Activated CD8-positive, alpha-beta T cell treated with anti-CD3 and anti-CD28 coated beads, Interleukin-2, amount 10 ng/mL, durations not matched to agents 7 days and 5 days (primary cell): Measurements from ENCODE around the gene CSE1L. TPM values are rescaled to one million over a fixed set of nuclear protein-coding genes. Genes with fewer than 3 reads are reported as not detected.
"Not testable (repeated sequence)": the region's sequence is repeated elsewhere in the genome, so short reads cannot be mapped to it uniquely, and the experiment has no call there.

ENCODE experiments used
- ATAC-seq: fragments of 150-1000 bp; cut with Tn5 transposase; one replicate; pipeline ENCODE4 v1.10.0; 2021; ENCODE audit warnings: moderate library complexity
- CTCF ChIA-PET: fragments of 350-600 bp; sonication (Branson Sonifier 250); formaldehyde crosslinking; loops from one replicate; lab custom pipeline; 2021; ENCODE audit warnings: antibody characterized with exemption; lab: Charles Lee
- POLR2A ChIA-PET: fragments of 350-600 bp; sonication (Branson Sonifier 250); formaldehyde crosslinking; loops from one replicate; lab custom pipeline; 2021; ENCODE audit warnings: antibody characterized with exemption; lab: Charles Lee
- DNase-seq: peaks from one replicate; pipeline ENCODE4 v3.0.0-alpha.2; 2020
- H3K27ac Mint-ChIP-seq: one replicate; pipeline ENCODE4 v1.8.0; 2021; ENCODE audit warnings: mild to moderate bottlenecking, mixed read lengths
- H3K27me3 Mint-ChIP-seq: one replicate; pipeline ENCODE4 v1.8.0; 2021; ENCODE audit warnings: low read depth, mixed read lengths
- H3K36me3 Mint-ChIP-seq: one replicate; pipeline ENCODE4 v1.8.0; 2021; ENCODE audit warnings: low read depth, mixed read lengths
- H3K4me1 Mint-ChIP-seq: one replicate; pipeline ENCODE4 v1.8.0; 2021; ENCODE audit warnings: low read depth, mixed read lengths
- H3K4me3 Mint-ChIP-seq: one replicate; pipeline ENCODE4 v1.8.0; 2021; ENCODE audit warnings: mild to moderate bottlenecking, mixed read lengths
- H3K9me3 Mint-ChIP-seq: one replicate; pipeline ENCODE4 v1.8.0; 2022; ENCODE audit warnings: mixed read lengths; ENCODE audit not compliant: insufficient read depth
- total RNA-seq, 2 experiments: library from RNA; stranded (reverse); gene quantifications; one replicate each; pipeline ENCODE4 v1.2.3, GENCODE V29; 2021

CSE1L gene, protein sequence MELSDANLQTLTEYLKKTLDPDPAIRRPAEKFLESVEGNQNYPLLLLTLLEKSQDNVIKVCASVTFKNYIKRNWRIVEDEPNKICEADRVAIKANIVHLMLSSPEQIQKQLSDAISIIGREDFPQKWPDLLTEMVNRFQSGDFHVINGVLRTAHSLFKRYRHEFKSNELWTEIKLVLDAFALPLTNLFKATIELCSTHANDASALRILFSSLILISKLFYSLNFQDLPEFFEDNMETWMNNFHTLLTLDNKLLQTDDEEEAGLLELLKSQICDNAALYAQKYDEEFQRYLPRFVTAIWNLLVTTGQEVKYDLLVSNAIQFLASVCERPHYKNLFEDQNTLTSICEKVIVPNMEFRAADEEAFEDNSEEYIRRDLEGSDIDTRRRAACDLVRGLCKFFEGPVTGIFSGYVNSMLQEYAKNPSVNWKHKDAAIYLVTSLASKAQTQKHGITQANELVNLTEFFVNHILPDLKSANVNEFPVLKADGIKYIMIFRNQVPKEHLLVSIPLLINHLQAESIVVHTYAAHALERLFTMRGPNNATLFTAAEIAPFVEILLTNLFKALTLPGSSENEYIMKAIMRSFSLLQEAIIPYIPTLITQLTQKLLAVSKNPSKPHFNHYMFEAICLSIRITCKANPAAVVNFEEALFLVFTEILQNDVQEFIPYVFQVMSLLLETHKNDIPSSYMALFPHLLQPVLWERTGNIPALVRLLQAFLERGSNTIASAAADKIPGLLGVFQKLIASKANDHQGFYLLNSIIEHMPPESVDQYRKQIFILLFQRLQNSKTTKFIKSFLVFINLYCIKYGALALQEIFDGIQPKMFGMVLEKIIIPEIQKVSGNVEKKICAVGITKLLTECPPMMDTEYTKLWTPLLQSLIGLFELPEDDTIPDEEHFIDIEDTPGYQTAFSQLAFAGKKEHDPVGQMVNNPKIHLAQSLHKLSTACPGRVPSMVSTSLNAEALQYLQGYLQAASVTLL
- 100 to 1,000 TPM in 1 of 2 experiments, 10 to 100 TPM in 1; 98.0 to 102 TPM for total RNA-seq

DNA sequence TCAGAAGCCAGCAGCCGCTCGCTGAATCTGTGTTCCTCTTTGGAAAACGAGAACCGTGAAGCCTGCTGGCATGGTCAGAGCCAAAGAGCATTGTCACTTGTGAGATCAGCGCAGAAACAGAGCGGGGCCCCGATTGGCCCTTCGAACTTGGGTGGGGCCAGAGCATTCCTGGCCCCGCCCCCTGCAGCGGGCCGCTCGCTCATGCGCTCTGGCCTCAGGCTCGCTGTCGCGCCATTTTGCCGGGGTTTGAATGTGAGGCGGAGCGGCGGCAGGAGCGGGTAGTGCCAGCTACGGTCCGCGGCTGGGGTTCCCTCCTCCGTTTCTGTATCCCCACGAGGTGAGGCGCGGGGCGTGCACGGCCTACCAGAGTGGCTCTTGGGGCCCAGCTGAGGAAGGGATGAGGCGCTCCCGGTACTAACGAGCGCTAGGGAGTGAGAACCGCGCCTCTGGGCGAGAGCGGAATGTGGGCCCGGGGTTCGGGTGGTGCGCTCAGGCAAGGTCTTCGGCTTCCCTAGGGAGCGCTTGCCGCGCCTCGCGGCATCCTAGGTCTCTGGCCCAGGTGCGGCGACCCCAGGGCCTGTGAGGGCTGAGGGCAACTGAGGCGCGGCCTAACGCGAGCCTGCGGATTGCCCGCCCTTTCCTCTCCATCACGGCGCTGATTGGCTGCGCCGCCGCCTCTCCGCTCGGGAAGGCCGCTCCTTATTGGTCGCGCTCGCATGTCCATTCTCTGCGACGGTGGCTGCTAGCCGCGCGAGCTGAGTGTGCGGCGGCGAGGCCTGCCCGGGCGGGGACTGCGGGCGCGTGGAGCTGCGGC lies at the start of gene CSE1L:
TSS of gene CSE1L (plus strand) at position 226 of the 814 bp plus-strand sequence. CDS start 12,152 bp downstream, outside the sequence.
- ChIA-PET CTCF (interaction anchor here (0.7 to 2.3 kb wide), 6 partner anchors 9 to 171 kb away, joined by 4 to 16 read pairs (median 6); no protein-coding TSS in a partner anchor), POLR2A (interaction anchor here (0.7 to 3.0 kb wide), 20 partner anchors 9 to 256 kb away, joined by 3 to 17 read pairs (median 4); partner anchors contain the start of genes ARFGEF2, DDX27, STAU1 and ZNFX1)
- Mint-ChIP-seq H3K27me3 (no peaks in the 10 kb centered on the region), H3K36me3 (peaks cover 32% of the 10 kb centered on the region), H3K27ac (peak within 1 kb of the TSS; percentile 100), H3K9me3 (no peaks in the 10 kb centered on the region), H3K4me1 (peaks cover 38% of the 10 kb centered on the region), H3K4me3 (peak within 1 kb of the TSS; percentile 99)
- DNase-seq (peak; percentile 96), ATAC-seq (peak; percentile 92)

DNA sequence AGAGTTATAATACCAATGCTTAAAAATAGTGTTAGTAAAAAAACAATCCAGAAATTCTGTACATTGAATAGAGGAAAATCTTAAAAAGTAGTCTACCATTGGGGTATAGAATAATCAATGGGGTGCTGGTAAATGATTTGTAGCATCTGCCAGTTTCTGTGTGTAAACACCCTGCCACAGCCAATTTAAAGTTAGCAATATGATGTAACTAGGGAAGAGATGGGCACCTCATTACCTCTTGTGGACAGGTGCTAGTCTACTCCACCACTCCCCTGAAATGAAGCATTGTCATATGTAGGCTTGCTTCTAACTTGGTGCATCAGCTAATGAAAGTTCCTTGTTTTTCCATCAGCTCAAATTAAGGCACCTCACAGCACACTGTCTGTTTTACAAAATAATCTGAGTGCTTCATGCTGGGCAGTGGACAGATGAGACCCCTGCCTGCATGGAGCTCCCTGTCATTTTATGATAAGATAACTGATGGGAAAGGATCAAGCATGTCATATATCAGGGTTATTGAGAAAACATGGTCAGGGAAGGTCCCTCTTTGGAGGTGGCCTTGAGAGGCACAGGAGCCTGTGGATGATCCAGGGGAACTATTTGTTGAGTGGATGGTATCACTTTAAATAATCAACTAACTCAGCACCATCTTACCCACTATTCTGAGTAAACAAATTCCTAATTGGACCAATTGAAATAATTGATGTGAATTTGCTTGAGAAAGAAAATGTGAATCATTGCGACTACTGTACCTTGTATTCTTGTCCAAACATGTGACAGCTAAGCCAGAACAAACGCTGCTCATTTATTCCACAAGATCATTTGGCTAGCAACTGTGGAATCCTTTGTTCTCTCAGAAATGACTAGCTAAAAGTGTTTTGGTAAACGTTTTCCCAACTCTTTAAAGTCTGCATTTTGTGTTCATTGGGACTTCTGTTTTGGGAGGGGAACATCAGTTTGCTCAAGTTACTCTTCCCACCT lies 45.9 kb upstream of the CSE1L start:
- H3K4me1 Mint-ChIP-seq = no peaks in the 10 kb centered on the region
- H3K27ac Mint-ChIP-seq = no peak overlapping the region
- no peak overlapping the region for H3K4me3 Mint-ChIP-seq
- H3K27me3 Mint-ChIP-seq = no peaks in the 10 kb centered on the region
- no peak for ATAC-seq
- POLR2A ChIA-PET = no interaction called here
- H3K36me3 Mint-ChIP-seq = peaks cover 28% of the 10 kb centered on the region
- CTCF ChIA-PET = no interaction called here
- no peaks in the 10 kb centered on the region for H3K9me3 Mint-ChIP-seq
- DNase-seq = no peak

DNA sequence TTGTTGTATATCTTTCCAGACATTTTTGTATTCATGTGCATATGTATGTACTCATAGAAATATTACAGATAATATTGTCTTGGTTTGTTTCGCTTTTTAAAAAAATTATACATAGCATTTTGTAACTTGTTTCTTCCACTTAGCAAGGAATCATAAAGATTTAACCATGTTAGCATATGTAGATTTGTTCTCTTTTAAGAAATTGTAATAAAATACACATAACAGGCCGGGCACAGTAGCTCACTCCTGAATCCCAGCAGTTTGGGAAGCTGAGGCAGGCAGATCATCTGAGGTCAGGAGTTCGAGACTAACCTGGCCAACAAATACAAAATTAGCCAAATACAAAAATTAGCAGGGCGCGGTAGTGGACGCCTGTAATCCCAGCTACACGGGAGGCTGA lies 44.4 kb upstream of the CSE1L start:
- H3K4me1 Mint-ChIP-seq = no peaks in the 10 kb centered on the region
- ChIA-PET POLR2A (no interaction called here), CTCF (interaction anchor here (1.6 kb wide), 1 partner anchor 14 kb away, joined by 4 read pairs; no protein-coding TSS in a partner anchor)
- H3K9me3 Mint-ChIP-seq = no peaks in the 10 kb centered on the region
- H3K27me3 Mint-ChIP-seq = no peaks in the 10 kb centered on the region
- peaks cover 28% of the 10 kb centered on the region for H3K36me3 Mint-ChIP-seq
- no peak for ATAC-seq
- H3K4me3 Mint-ChIP-seq = no peak overlapping the region
- H3K27ac Mint-ChIP-seq = no peak overlapping the region
- DNase-seq = no peak

DNA sequence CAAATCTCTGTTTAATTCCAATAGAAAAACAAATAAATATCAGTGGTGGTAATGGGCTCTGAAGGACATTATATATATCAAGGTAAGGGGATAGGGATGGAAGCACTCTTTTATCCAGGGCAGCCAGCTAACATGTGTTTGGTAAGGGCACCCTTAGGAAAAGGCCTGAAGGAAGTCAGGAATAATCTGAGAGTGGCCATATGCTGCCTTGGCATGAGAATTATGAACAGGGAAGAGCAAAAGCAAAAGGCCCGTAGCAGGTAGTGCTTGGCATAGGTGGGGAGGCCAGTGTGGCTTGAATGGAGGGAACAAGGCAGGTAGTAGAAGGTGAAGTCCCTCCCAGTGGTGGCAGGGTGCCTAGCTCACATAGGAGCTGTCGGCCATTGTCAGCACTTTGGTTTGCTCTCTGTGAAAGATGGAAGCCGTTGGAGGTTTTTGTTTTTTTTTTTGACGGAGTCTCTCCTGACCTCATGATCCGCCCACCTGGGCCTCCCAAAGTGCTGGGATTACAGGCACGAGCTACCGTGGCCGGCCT lies 39.6 kb upstream of the CSE1L start:
- H3K27ac Mint-ChIP-seq = no peak overlapping the region
- no peaks in the 10 kb centered on the region for H3K9me3 Mint-ChIP-seq
- ChIA-PET POLR2A (no interaction called here), CTCF (no interaction called here)
- no peaks in the 10 kb centered on the region for H3K4me1 Mint-ChIP-seq
- DNase-seq (no peak), ATAC-seq (no peak)
- H3K27me3 Mint-ChIP-seq = no peaks in the 10 kb centered on the region
- peaks cover 20% of the 10 kb centered on the region for H3K36me3 Mint-ChIP-seq
- no peak overlapping the region for H3K4me3 Mint-ChIP-seq

DNA sequence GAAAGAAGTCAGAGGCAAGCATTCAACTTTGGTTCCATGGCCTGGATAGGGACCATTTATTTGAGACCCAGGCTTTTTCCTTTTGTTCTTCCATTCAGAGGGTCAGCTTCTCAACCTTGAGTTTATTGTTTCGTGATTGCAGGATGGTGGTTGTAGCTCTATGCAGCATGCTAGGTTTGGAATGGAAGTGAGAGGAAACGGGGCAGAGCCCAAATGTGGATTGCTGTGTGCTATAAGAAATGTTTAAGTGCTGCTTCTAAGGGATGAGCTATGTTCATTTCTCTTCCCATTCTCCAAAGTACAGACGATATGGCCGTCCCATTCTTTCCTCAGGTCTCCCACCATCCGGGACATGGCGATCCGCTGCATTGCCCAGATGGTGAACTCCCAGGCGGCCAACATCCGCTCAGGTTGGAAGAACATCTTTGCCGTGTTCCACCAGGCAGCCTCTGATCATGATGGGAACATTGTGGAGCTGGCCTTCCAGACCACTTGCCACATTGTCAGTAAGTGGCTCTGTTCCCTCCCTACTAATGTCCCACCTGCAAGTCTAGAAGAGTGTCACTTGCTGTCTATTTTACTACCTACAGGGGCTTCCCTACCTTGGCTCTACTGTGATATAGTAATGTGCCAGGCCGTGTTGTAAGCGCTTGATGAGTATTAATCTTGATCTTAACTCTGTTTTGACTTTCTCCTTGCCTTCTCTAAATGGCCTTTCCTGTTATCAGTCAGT lies 36.0 kb upstream of the CSE1L start:
- CTCF ChIA-PET = no interaction called here
- no peaks in the 10 kb centered on the region for H3K4me1 Mint-ChIP-seq
- no peaks in the 10 kb centered on the region for H3K9me3 Mint-ChIP-seq
- H3K27ac Mint-ChIP-seq = no peak overlapping the region
- POLR2A ChIA-PET = interaction anchor here (0.8 kb wide), 1 partner anchor 43 kb away, joined by 3 read pairs; no protein-coding TSS in a partner anchor
- H3K36me3 Mint-ChIP-seq = peaks cover 28% of the 10 kb centered on the region
- H3K27me3 Mint-ChIP-seq = no peaks in the 10 kb centered on the region
- ATAC-seq (no peak), DNase-seq (no peak)
- no peak overlapping the region for H3K4me3 Mint-ChIP-seq

DNA sequence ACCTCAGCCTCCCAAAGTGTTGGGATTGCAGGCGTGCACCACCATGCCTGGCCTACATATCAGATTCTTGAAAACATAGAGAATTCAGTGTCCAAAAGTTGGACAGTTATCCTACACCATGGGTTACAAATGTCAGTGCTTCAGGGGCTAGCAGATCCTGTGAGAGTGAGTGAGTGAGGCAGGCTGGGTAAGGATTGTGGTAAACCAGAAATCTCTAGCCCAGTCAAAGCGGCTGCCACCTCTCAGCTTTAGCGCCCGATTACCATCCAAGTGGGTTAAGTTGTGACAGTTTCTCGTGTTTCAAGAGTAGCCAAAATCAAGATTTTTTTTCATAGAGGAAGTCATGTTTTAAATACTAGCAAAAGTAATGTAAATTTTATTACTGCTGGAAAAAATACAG lies 21.9 kb upstream of the CSE1L start:
- no peak overlapping the region for H3K4me3 Mint-ChIP-seq
- POLR2A ChIA-PET = interaction anchor here (1.2 kb wide), 1 partner anchor 22 kb away, joined by 3 read pairs; the partner anchor contains the start of gene CSE1L
- no peak for DNase-seq
- no peaks in the 10 kb centered on the region for H3K4me1 Mint-ChIP-seq
- peaks cover 31% of the 10 kb centered on the region for H3K36me3 Mint-ChIP-seq
- H3K27ac Mint-ChIP-seq = no peak overlapping the region
- H3K27me3 Mint-ChIP-seq = no peaks in the 10 kb centered on the region
- CTCF ChIA-PET = no interaction called here
- no peaks in the 10 kb centered on the region for H3K9me3 Mint-ChIP-seq
- ATAC-seq = no peak

DNA sequence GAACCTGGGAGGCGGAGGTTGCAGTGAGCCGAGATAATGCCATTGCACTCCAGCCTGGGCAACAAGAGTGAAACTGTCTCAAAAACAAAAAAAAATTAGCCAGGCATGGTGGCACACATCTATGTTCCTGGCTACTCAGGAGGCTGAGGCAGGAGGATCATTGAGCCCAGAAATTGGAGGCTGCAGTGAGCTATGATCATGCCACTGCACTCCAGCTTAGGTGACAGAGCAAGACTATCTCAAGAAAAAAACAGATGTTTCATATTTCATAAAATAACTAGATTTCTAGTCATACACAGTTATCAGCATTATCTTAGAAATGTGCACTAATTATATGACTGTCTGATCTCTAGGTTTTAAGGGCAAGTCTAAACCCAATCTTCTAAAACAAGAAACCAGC lies 17.9 kb upstream of the CSE1L start:
- peaks cover 27% of the 10 kb centered on the region for H3K36me3 Mint-ChIP-seq
- H3K27ac Mint-ChIP-seq, ATAC-seq, H3K4me3 Mint-ChIP-seq, H3K27me3 Mint-ChIP-seq, DNase-seq, POLR2A ChIA-PET, H3K9me3 Mint-ChIP-seq, H3K4me1 Mint-ChIP-seq: not testable (repeated sequence)
- CTCF ChIA-PET = interaction anchor here (0.7 to 2.0 kb wide), 5 partner anchors 13 to 189 kb away, joined by 3 to 9 read pairs (median 4); partner anchors contain the start of gene CSE1L

DNA sequence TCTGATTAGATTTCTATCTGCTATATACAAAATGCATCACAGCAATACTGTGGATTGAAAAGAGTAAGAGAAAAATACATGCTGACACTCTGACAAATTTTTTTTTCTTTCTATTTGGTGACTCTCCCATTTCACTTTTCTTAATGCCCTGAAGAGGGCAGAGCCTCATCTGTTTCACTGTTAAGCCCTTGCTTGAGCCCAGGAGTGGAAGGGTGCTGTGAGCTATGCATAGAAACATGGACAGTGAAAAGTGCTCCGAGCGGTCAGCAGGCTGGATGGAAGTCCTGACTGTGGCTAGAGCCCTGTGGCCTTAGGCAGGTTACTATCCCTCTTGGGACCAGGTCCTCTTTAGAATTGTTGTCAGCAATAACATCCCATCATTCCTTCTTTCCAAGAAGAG lies 17.4 kb upstream of the CSE1L start:
- Mint-ChIP-seq H3K27me3 (no peaks in the 10 kb centered on the region), H3K36me3 (peaks cover 30% of the 10 kb centered on the region), H3K27ac (no peak overlapping the region), H3K9me3 (no peaks in the 10 kb centered on the region), H3K4me3 (no peak overlapping the region), H3K4me1 (no peaks in the 10 kb centered on the region)
- ChIA-PET CTCF (interaction anchor here (0.6 to 2.0 kb wide), 8 partner anchors 9 to 189 kb away, joined by 3 to 9 read pairs (median 4); partner anchors contain the start of gene CSE1L), POLR2A (no interaction called here)
- DNase-seq (no peak), ATAC-seq (peak; percentile 60)

DNA sequence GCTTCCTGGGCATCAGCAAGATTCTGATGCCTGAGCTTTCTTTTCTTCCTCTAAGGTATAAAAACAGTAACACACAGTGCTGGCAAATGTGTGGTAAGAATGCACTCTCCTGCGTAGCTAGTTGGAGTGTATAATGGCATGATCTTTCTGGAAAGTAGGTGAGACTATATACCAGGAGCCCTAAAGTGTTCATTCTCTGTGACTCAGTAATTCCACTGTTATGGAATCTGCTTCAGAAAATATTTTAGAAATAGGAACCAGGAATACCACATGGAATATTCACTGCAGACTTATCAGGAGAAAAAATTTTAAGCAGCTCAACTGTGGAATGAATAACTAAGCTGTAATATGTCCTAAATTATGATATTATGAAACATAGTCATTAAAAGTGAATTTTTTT lies 16.9 kb upstream of the CSE1L start:
- H3K27me3 Mint-ChIP-seq = no peaks in the 10 kb centered on the region
- CTCF ChIA-PET = interaction anchor here (0.6 to 2.0 kb wide), 8 partner anchors 9 to 188 kb away, joined by 3 to 9 read pairs (median 4); partner anchors contain the start of gene CSE1L
- DNase-seq (no peak), ATAC-seq (no peak)
- H3K36me3 Mint-ChIP-seq = peaks cover 30% of the 10 kb centered on the region
- no peaks in the 10 kb centered on the region for H3K9me3 Mint-ChIP-seq
- POLR2A ChIA-PET = no interaction called here
- no peaks in the 10 kb centered on the region for H3K4me1 Mint-ChIP-seq
- no peak overlapping the region for H3K27ac Mint-ChIP-seq
- H3K4me3 Mint-ChIP-seq = no peak overlapping the region
